Retina (tissue), 1 donor: ENCODE measurements around the gene F7.
"Not testable (repeated sequence)": the region's sequence is repeated elsewhere in the genome, so short reads cannot be mapped to it uniquely, and the experiment has no call there.

Experiments
- DNase-seq: peaks from one replicate; pipeline ENCODE4 v3.0.0-alpha.2; 2016

Gene F7

GRCh38 chr13:113105921-113106452, 396 bp downstream of the F7 start:
- no peak for DNase-seq

- no peak for DNase-seq
Measured at GRCh38 chr13:113106711-113107351, 1.2 kb downstream of the F7 start.

- DNase-seq = not testable (repeated sequence)
Measured at GRCh38 chr13:113108521-113108920, 2.9 kb downstream of the F7 start.

GRCh38 chr13:113109151-113110047, 3.8 kb downstream of the F7 start:
- peak; percentile 70 for DNase-seq

- peak; percentile 82 for DNase-seq
Measured at GRCh38 chr13:113110048-113110851, 4.7 kb downstream of the F7 start.

- no peak for DNase-seq
Measured at GRCh38 chr13:113110852-113111315, 5.3 kb downstream of the F7 start.

- DNase-seq = not testable (repeated sequence)
Measured at GRCh38 chr13:113111821-113112220, 6.2 kb downstream of the F7 start.

- DNase-seq = not testable (repeated sequence)
Measured at GRCh38 chr13:113112475-113112874, 6.9 kb downstream of the F7 start.

- no peak for DNase-seq
Measured at GRCh38 chr13:113112893-113113845, 7.6 kb downstream of the F7 start.

GRCh38 chr13:113113846-113114271, 8.3 kb downstream of the F7 start:
- DNase-seq = no peak

GRCh38 chr13:113114511-113115362, 9.1 kb downstream of the F7 start:
- no peak for DNase-seq

- no peak for DNase-seq
Measured at GRCh38 chr13:113115363-113116205, 10.0 kb downstream of the F7 start.

GRCh38 chr13:113116206-113116800, 10.7 kb downstream of the F7 start:
- DNase-seq = no peak

- DNase-seq = no peak
Measured at GRCh38 chr13:113116871-113117271, 11.3 kb downstream of the F7 start.

GRCh38 chr13:113117335-113117872, 11.8 kb downstream of the F7 start:
- DNase-seq = no peak

- no peak for DNase-seq
Measured at GRCh38 chr13:113117911-113118260, 12.3 kb downstream of the F7 start.

- DNase-seq = no peak
Measured at GRCh38 chr13:113118261-113119021, 12.8 kb downstream of the F7 start.

- DNase-seq = no peak
Measured at GRCh38 chr13:113119166-113119821, 13.7 kb downstream of the F7 start.
